Umbilical cord (tissue), 2 donors: ENCODE measurements around the gene CARD9. TPM values are rescaled to one million over a fixed set of nuclear protein-coding genes. Genes with fewer than 3 reads are reported as not detected.

ENCODE experiments used
- DNase-seq: peaks from one replicate; pipeline ENCODE4 v3.0.0-alpha.2; 2015; ENCODE audit warnings: low spot score
- total RNA-seq: library from RNA; depleted of rRNA; stranded (reverse); fragments of >200 nt; gene quantifications from one replicate; pipeline ENCODE4 v1.2.3, GENCODE V29; 2014; ENCODE audit warnings: low replicate concordance; ENCODE audit not compliant: insufficient read depth

Gene CARD9
- total RNA-seq, 1 donor from 2014 or later, result 4.6 TPM

DNA sequence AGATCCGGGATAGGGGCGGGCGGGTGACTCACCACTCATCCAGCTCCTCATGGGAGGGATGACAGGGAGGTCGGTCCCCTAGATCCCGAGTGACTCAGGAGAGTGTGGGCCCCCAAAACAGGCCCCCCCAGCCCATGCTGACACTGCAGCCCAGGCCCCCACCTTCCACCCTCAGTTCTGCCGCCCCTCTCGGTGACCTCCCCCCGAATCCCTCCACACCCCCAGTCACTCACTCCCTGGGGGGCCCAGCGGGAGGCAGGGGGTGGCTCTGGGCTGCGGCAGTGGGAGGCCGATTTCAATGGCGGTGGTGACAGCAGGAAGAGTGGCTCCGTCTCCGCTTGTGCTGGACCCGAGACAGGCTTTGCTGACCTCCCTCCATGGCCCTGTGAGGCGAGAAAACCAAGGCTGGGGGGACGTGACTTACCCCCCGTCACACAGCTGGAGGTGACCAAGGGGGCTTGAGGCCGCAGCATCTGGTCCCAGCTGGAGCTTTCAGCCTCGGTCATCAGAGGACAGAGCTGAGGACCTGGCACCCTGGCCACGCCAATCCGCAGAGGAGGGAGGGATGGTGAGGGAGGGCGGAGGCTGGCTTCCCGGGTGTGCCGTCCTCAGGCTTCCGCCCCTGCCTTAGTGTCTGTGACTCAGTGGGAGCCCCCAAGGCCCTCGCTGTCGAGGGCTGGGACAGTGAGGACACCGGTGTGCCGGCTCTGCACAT lies 37.2 kb downstream of the CARD9 start:
- DNase-seq, result no peak

DNA sequence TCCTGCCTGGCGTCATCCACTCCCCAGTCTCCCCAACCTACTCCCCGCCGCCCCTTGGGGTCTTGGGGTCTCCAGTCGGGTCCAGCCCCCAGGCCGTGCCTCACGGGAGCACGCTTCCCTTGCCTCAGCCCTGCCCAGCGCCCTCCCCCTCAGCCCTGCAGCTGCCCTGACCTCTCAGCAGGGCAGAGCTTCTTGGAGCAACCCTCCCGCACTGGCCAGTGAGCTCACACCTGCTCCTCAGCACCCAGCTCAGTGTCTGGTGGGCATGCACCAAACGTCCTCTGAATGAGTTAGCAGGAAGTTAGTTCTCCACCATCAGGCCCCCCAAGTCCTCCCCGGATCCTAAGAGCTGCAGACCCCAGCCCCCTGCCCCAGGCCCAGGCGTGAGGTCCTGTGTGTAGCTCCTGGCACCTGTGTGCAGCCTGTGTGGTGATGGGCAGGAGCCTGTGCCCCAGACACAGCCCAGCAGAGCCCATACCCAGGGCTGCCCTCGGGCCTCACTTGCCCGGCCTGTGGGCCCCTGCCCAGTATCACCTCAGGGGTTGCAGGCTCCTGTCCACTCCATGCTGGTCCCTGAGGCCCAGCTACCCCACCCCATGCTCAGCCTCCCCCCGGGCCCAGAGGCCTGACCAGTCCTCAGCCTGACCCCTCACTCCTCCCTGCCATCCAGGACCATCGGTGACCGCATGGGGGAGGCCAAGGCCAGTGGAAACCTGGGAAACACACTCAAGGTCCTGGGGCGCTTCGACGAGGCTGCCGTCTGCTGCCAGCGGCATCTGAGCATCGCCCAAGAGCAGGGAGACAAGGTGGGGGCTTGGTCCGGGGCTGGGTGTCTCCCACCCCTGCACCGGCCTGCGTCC lies 37.9 kb downstream of the CARD9 start:
- DNase-seq, result no peak

DNA sequence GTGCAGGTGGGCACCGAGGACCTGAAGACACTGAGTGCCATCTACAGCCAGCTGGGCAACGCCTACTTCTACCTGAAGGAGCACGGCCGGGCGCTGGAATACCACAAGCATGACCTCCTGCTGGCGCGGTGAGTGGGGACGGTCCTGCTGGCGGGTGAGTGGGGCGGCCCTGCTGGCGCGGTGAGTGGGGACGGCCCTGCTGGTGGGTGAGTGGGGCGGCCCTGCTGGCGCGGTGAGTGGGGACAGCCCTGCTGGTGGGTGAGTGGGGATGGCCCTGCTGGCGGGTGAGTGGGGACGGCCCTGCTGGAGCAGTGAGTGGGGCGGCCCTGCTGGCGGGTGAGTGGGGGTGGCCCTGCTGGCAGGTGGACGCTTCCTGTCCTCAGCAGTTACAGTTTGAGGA lies 38.9 kb downstream of the CARD9 start:
- DNase-seq, result no peak

DNA sequence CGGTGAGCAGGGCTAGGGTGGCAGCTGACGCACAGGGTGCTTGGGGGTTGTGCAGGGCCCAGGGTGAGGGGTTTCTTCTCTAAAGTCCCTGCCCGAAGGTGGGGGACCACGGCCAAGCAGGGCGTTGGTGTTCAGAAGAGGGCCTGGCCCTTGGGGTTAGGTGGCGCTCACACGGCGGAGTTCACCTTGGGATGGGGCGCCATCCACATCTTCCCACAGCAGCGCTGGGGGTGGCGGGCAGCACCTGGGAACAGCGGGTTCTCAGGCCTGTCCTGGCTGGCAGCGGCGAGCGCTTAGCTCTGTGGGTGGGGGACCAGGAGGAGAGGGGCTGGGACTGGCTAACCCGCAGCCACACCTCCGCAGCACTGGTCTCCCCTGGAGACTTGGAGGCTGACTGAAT lies 40.0 kb downstream of the CARD9 start:
- DNase-seq, result no peak

DNA sequence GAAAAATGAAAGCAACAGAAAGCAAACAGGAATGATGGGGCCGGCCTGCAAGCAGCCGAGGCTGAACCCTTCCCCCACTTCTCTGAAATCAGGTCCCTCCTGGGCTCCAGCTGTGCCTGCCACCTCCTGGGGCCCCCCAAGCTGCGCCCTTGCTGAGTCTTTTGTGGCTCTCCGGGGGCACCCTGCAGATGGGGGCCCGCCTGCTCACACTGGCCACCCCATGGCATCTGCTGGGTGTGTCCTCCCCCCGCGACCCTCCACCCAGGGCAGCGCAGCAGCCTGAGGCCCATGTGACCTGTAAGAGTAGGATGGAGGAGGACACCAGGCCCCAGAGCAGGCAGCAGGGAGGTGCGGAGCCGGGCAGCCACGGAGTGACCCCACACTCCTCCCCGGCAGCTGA lies 40.4 kb downstream of the CARD9 start:
- DNase-seq, result no peak

DNA sequence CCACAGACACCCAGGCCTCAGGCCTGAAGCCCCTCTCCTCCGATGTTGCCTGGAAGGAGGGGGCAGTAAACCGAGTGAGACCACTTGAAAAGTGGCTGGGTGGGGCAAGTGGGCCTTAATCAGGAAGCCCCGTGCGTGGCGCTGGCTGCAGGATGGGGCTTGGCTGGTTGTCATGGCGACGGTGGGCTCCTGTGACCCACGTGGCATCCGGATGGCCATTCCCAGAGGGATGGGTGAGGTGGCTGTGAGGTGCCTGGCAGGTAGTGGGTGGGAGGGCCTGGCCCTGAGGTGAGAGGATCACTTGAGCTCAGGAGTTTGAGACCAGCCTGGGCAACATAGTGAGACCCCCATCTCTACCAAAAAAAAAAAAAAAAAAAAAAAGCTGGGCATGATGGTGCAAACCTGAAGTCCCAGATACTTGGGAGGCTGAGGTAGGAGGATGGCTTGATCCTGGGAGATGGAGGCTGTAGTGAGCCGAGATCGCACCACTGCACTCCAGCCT lies 40.9 kb downstream of the CARD9 start:
- DNase-seq, result no peak

DNA sequence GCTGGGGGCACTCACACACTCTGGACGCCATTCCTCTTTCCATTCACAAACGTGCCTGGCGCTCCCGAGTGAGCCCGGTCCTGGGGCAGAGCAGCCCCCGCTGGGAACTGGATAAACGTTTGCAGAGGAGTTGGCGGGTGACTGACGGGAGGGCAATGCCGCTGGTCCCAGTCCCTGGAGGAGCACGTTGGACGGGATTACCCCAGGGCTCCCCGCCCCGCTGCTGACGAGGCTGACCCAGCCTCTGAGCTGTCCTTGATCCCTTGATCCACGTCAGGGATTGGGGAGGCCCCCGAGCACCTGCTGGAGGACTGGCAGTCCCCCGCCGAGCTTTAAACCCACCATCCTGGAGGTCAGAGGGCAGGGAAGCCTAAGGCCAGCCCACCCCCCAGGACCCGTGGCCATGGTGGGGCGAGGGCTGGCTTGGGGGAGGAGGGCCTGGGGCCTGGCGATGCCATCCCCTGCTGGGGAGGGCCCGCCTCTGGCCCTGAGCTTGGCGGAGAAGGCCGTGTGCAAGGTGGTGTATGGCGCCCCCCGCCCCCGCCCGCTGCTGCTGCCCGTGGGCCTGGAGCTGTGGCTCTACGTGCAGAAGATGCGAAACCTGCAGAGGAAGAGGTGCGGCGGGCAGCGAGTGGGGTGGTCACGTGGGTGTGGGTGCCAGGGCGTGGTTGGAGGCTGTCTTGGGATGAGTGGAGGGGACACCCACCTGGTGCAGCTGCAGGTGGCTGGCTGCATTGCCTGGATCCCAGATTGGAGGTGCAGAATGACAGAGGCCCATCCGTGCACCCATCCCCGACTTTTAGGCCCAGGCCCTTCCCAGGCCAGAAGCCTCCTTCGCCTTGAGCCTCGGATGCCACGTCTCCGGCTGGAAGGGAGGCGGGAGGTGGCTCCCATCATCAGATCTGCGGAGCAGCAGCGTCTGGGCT lies 41.6 kb downstream of the CARD9 start:
- no peak for DNase-seq

DNA sequence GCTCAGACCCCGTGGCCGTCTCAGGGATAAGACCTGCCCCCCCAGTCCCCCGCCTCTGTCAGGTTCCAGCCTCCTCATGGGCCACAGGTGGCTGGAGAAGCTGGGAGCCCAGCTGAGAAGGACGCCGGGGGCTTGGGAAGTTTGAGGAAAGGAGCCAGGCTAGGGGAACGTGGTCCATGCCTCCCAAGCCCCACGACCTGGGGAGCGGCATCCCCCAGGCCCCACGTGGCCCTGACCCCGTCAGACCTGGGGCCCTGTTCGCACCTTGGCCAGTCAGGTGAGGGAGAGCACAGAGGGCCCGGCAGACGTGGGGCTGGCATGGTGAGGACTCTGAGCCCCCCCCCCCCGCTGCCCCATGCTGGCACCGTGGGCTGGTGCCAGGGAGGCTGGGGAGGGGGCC lies 42.4 kb downstream of the CARD9 start:
- DNase-seq, result no peak

DNA sequence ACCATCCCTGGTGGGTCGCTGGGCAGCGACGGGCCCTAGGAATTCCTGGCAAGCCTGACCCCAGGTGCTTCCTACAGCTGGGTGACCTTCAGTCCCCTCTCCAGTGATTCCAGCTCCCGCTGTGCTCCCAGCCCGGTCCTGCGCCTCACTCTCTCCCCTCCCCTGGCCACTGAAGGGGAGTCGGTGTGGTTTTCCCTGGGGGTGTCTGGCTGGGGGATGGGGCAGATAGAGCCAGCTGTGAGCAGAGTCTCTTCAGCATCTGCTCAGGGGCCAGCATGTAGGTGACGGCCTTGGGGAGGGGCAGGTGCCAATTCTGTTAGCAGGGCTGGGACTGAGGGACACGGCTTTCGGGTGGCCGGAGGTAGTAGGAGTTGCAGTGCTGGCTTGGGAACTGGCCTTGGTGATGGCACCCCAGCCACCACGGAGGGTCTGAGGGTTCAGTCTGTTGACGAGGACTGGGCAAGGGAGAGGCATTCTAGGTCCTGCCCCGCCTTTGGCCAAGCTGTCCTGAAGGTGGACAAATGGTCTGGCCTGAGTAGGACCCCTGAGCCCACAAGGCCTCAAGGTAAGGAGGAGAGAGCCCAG lies 43.0 kb downstream of the CARD9 start:
- DNase-seq, result no peak

DNA sequence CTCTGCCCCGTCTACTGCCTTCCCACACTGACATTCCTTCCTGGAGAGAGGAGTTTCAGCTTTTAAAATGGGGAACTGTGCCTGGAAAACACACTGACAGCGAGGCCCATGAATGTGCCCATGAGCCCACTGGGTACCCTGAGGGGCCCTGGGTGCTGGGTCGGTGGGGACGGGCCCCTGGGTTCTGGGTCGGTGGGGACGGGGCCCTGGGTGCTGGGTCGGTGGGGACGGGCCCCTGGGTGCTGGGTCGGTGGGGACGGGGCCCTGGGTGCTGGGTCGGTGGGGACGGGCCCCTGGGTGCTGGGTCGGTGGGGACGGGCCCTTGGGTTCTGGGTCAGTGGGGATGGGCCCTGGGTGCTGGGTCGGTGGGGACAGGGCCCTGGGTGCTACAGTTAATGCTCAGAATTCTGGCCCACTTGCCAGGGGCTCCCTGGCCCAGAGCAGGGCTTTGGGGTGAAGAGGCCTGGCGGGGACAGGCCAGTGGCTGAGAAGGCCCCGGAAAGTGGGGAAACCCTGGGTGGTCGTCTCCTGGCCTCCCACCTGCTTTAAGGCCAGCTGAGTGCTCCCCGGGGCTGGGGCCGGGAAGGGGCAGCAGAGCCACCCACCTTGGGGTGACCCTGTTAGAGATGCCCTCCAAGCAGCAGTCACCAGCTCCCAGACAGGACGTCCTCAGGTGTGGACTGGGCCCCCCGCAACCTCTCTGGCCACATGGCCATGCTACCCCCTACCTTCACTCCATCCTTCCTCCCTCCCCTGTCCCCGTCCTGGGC lies 43.6 kb downstream of the CARD9 start:
- DNase-seq, result no peak

DNA sequence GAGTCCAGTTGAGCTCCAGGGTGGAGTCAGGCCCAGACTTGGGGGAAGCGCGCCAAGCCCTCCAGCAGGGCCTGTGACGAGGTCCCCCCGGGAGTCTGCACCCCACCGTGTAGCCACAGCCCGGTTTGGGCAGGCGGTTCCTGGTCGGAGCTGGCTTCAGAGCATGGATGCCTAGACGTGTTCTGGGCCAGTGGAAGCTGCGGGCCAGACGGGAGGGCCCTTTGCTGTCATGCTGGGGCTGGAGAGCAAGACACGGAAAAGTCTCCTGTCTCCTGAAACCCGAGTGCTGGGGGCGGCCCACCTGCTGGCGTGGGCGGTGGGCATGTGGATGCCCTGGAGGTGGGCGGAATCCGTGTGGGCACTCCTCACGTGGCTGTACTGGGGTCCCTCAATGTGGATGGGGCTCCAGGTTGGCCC lies 44.2 kb downstream of the CARD9 start:
- DNase-seq, result no peak

DNA sequence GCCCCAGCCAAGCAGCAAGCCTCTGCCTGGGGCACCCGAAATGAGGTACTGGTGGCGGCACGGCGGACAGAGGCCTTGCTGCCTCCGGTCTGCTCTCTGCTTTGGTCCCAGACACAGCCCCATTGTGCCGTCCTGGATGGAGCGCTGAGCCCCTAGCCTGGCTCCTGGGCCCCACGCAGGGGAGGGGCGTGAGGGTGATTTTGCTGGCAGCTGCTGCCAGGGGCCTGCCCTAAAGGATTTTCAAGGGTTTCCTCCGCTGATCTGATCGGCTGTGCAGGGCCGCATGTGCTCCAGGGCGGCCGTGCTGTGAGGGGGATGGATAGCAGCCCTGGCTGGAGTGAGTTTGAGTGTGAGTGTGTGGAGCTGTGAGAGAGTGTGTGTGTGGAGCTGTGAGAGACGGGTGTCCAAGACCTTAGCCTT lies 44.8 kb downstream of the CARD9 start:
- DNase-seq, result peak; percentile 92

DNA sequence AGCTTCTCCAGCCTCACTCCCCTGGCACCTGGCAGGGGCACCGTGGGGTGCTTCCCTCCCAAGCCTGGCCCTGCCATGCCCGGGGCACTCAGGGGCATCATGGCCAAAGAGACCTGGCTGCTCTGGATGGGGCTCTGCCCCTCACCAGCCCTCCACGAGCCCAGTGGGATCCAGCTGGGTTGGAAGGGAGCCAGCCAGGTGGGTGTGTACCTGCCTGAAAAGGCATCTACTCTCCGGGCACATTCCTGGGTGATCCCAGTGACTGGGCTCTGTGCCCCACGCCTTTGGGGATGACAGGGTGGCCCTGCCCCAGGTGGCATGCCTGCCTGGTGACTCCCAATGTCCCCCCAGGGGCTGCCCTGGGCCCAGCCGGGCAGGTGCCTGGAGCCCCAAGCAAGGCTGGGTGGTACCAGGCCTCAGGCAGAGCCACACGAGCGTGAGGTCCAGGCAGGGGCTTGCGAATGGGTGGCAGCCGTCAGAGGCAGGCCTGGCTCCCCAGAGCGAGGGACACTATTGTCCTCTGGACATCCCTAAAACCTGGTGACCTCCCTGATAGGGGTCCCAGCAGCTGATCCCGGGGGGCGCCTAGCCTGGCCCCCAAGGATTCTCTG lies 45.4 kb downstream of the CARD9 start:
- DNase-seq, result no peak

DNA sequence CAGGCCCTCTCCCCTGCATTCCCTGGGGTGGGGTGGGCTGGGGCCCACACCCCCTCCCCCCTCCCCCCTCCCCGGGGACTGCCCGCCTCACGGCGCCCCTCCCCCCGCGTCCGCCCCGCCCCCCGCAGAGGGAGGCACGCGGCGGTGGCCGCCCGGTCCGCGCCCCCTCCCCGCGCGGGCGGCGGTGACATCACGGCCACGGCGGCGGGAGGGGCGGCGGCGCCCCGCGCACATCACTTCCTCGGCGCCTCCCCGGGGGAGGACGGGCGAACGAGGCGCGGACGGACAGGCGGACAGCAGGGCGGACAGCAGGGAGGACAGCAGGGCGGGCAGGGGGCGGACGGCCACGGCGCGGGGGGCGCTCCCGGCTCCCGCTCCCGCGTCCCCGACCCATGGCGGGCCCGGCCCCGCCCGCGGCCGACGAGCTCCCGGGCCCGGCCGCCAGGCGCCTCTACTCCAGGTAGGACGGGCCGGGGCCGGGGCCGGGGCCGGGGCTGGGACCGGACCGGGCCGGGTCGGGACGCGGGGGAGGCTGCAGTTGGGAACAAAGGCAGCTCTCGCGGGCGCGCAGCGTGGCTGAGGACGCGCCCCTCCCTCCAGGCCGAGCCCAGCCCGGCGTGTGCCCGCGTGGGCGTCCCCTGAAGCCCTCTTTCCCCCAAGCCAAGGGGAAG lies 46.0 kb downstream of the CARD9 start, which contains the start of gene GPSM1:
Gene GPSM1, plus strand, starts transcription at position 236 of the 671 bp plus-strand sequence. Its CDS starts 157 bp downstream, at position 393.
- peak; percentile 66 for DNase-seq

DNA sequence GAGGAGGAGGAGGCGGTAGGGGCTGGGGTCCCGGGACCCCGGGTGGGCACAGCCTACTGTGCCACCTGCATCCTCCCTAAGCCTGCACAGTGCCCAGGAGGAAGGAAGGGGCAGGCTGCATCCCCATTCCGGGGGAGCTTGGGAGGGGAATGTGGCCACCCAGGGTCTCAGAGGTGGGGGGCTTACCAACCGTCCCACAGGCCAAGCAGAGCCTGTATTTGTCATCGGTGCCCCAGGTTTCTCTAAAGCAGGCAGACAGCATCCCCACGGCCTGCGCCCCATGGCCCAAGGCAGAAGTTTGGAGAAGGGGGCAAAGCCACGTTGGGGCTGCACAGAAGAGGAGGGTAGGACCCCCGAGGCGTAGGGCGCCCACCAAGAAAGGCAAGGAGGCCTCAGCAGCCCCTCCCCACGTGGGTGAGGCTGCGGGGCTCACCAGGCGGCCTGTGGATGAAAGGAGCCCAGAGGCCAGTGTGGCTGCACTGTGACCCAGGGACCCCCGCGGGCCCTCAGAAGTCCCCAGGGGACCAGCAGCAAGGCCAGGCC lies 46.6 kb downstream of the CARD9 start:
- no peak for DNase-seq

DNA sequence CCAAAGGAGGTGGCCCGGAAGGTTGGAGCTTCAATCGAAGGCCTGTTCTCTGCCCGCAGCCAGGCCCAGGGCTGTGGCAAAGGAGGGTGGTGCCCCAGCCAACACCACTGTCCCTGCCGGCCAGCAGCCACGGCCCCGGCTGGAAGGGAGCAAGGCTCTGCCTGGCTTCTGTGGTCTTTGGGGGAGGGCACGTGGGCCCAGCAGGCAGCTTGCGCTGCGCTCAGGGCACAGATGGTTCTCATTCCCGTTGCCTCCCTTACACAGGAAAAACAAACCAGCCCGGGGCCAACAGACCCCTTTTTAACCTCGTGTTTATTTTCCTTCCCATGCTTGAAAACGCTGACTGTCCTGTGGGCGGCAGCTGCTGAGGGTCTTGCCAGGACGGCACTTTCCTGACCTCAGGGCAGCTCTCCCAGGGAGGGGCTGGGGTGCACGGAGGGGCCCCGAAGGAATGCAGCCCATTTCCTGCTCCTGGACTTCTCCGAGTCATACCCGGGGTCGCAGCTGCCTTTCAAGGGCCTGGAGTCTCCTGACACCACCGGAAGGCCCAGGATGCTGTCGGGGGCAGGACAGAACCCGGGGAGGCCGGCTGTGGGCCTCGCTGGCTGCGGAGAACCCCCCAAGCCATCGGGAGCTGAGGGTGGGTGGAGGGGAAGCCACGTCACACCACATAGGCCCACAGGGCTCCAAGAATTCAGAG lies 47.3 kb downstream of the CARD9 start:
- peak; percentile 44 for DNase-seq

DNA sequence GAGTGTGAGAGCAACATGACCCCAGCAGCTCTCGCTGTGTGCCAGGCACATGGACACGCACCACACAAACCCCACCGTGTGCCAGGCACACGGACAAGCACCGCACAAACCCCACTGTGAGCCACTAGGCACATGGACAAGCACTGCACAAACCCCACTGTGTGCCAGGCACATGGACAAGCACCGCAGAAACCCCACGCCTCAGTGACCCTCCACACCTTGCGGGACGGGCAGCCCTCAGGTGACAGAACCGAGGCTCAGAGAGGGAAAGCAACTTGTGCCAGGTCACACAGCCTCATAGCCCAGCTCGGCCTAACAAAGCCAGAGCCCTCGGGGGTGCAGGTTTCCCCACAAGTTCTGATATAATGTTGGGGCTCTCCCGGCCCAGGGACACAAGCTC lies 48.1 kb downstream of the CARD9 start:
- no peak for DNase-seq

DNA sequence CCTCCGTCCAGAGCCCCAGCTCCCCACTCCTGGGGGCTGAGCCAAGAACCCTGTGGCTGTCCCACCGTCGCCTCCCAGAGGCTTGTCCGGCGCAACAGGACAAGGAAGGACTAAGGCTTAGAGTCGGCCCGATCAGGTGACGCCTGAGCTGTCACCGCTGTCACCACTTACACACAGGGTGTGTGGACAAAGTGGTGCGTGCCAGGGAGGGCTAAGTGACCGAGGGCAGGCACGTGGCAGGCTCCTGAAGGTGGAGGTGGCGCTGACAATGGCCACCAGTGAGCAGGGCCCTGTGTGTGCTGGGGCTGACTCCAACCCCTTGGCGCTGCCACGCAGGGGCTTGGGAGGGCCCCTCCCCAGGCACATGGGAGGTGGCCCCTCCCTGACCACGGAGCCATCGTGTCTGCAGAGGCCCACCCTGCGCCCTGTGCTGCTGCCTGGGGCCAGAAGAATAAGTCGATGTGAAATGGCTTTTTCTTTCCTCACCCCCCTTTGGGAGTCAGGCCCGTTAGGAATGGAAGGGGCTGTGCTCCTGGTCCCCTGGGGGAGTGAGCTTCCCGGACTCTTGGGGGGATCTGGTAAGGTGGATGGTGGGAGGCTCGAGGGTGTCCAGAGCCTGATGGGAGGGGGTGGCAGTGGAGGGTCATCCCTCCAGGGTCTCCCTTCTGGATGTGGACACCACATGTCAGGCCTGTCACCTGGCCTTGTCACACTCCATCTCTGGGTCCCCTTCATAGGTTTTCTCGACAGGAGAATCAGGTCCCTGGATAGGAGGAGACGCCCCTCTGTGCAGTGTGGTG lies 48.8 kb downstream of the CARD9 start:
- no peak for DNase-seq
